Testis (tissue), 2 donors: ENCODE measurements around the gene SLC5A10.

Experiments
- POLR2A ChIP-seq: fragments of 450-650 bp; IDR thresholded peaks from one replicate; pipeline ENCODE4 v1.6.1; 2017; ENCODE audit warnings: antibody characterized with exemption, mild to moderate bottlenecking, moderate library complexity
- TF ChIP-seq, protein P1 (sequence below), 3 experiments: fragments of 450-650 bp in 2 of 3; fragments of 200-600 bp in 1 of 3; sonication (generic) in 1 of 3; IDR thresholded peaks; one replicate each; pipeline ENCODE4 v1.5.1; 2016 to 2019; ENCODE audit warnings: antibody characterized with exemption in 3 of 3, mild to moderate bottlenecking in 2 of 3, moderate library complexity in 1 of 3

GRCh38 chr17:19009970-19010369, 58.0 kb downstream of the SLC5A10 start:
- TF ChIP-seq, protein P1, sequence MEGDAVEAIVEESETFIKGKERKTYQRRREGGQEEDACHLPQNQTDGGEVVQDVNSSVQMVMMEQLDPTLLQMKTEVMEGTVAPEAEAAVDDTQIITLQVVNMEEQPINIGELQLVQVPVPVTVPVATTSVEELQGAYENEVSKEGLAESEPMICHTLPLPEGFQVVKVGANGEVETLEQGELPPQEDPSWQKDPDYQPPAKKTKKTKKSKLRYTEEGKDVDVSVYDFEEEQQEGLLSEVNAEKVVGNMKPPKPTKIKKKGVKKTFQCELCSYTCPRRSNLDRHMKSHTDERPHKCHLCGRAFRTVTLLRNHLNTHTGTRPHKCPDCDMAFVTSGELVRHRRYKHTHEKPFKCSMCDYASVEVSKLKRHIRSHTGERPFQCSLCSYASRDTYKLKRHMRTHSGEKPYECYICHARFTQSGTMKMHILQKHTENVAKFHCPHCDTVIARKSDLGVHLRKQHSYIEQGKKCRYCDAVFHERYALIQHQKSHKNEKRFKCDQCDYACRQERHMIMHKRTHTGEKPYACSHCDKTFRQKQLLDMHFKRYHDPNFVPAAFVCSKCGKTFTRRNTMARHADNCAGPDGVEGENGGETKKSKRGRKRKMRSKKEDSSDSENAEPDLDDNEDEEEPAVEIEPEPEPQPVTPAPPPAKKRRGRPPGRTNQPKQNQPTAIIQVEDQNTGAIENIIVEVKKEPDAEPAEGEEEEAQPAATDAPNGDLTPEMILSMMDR (IDR thresholded peaks at IDR 0.05), result no peak
- no peak for TF ChIP-seq POLR2A
